Lung (tissue), 12 donors: Measurements from ENCODE around the gene PON2. TPM values are rescaled to one million over a fixed set of nuclear protein-coding genes. Genes with fewer than 3 reads are reported as not detected.

Experiments
- ATAC-seq: fragments of 200-7000 bp; cut with Tn5 transposase; one replicate; pipeline ENCODE4 v1.9.1; 2020; ENCODE audit warnings: moderate number of reproducible peaks; ENCODE audit not compliant: insufficient read depth, low FRiP score
- DNase-seq, 3 donors: peaks; one replicate each; pipeline ENCODE4 v3.0.0-alpha.2; 2013 to 2017
- H3K27ac ChIP-seq, 2 donors: one replicate each; pipeline ENCODE4 v1.5.1; 2013; ENCODE audit warnings: mild to moderate bottlenecking in 2 of 2, moderate library complexity in 2 of 2, control low read depth in 1 of 2, inconsistent platforms in 1 of 2, low read depth in 1 of 2, low read length in 1 of 2
- H3K27me3 ChIP-seq, 3 donors: one replicate each; pipeline ENCODE4 v1.5.1; 2013; ENCODE audit warnings: low read length in 2 of 3; ENCODE audit not compliant: control insufficient read depth in 3 of 3, insufficient read depth in 3 of 3
- H3K36me3 ChIP-seq, 4 donors: one replicate each; pipeline ENCODE4 v1.5.1; 2013; ENCODE audit warnings: low read length in 4 of 4, mild to moderate bottlenecking in 1 of 4, moderate library complexity in 1 of 4; ENCODE audit not compliant: control insufficient read depth in 4 of 4, insufficient read depth in 4 of 4
- H3K4me1 ChIP-seq, 5 donors: one replicate each; pipeline ENCODE4 v1.5.1; 2013; ENCODE audit warnings: low read length in 5 of 5, mild to moderate bottlenecking in 2 of 5, moderate library complexity in 1 of 5; ENCODE audit not compliant: control insufficient read depth in 5 of 5, insufficient read depth in 5 of 5
- H3K4me3 ChIP-seq: one replicate; pipeline ENCODE4 v1.5.1; 2013; ENCODE audit warnings: mild to moderate bottlenecking, control low read depth, moderate library complexity
- H3K9ac ChIP-seq, 2 donors: one replicate each; pipeline ENCODE4 v1.5.1; 2013; ENCODE audit warnings: low read length in 2 of 2, control low read depth in 1 of 2; ENCODE audit not compliant: insufficient read depth in 1 of 2
- H3K9me3 ChIP-seq, 4 donors: one replicate each; pipeline ENCODE4 v1.5.1; 2013; ENCODE audit warnings: low read length in 3 of 4, mild to moderate bottlenecking in 1 of 4, moderate library complexity in 1 of 4; ENCODE audit not compliant: control insufficient read depth in 4 of 4, insufficient read depth in 3 of 4
- CTCF ChIP-seq: IDR thresholded peaks from 2 replicates; pipeline ENCODE4 v1.5.1; 2012; ENCODE audit warnings: mild to moderate bottlenecking; ENCODE audit errors: control extremely low read depth, extremely low read depth
- WGBS, 2 donors: extraction: QIAGEN DNeasy Blood & Tissue Kit; methylation state at CpG; one replicate each; pipeline ENCODE4 v1.1.7; 2013; 5-methylcytosine and 5-hydroxymethylcytosine counted together
- polyA plus RNA-seq, 2 donors: library from polyadenylated mRNA; stranded (reverse); fragments of 200-250 nt; gene quantifications; one replicate each; pipeline ENCODE4 v1.2.1, GENCODE V29; 2013
- total RNA-seq, 2 donors: library from RNA; depleted of rRNA in 1 of 2; stranded (reverse); fragments of >200 nt in 1 of 2; gene quantifications; one replicate each; pipeline ENCODE4 v1.2.1, GENCODE V29; 2014 to 2021
- donor health status: control.
- donor health status: control.
- donor health status: Bipolar disorder and iron deficiency.
- donor health status: healthy.
- donor health status: DM: yes; HTN: yes; CAD: no.

The PON2 gene
- total and polyA plus RNA-seq, 4 donors, result 90.4 to 392 (median 188) TPM

- Histone ChIP-seq H3K27me3 (no peaks in the 10 kb centered on the region), H3K36me3 (no peaks in the 10 kb centered on the region), H3K9me3 (no peaks in the 10 kb centered on the region), H3K27ac (peak overlapping the region in 1 of 2 donors; percentile 4), H3K4me3 (no peak overlapping the region), H3K9ac (no peak overlapping the region), H3K4me1 (peaks cover 0 to 9% (median 0%) of the 10 kb centered on the region in 5 donors)
- ATAC-seq (peak; percentile 78), DNase-seq (peak in 2 of 3 donors; percentile 32 to 85)
- TF ChIP-seq CTCF, result no peak
- 75 to 77% methylated on average over 7 of the region's 7 CpGs for WGBS, 2 donors
Measured at GRCh38 chr7:95441042-95441823, 6.4 kb upstream of the PON2 start.

- no peak for TF ChIP-seq CTCF
- Histone ChIP-seq H3K9me3 (no peaks in the 10 kb centered on the region), H3K27me3 (no peaks in the 10 kb centered on the region), H3K4me1 (peaks cover 0 to 9% (median under 1%) of the 10 kb centered on the region in 5 donors), H3K9ac (no peak overlapping the region), H3K27ac (no peak overlapping the region), H3K36me3 (no peaks in the 10 kb centered on the region), H3K4me3 (no peak overlapping the region)
- WGBS, 2 donors, result 89 to 96% methylated on average over 3 of the region's 3 CpGs
- DNase-seq (no peak), ATAC-seq (no peak)
Measured at GRCh38 chr7:95440394-95441038, 5.7 kb upstream of the PON2 start.

GRCh38 chr7:95436407-95436806 is 1.6 kb upstream of the PON2 start:
- Histone ChIP-seq H3K9me3 (no peaks in the 10 kb centered on the region), H3K27me3 (no peaks in the 10 kb centered on the region), H3K27ac (no peak overlapping the region), H3K9ac (no peak overlapping the region), H3K4me3 (no peak overlapping the region), H3K36me3 (peaks cover 0 to 4% (median 1%) of the 10 kb centered on the region in 4 donors), H3K4me1 (peaks cover 0 to 13% (median 11%) of the 10 kb centered on the region in 5 donors)
- TF ChIP-seq CTCF, result no peak
- DNase-seq, result no peak
- ATAC-seq, result no peak
- WGBS, 2 donors, result 43 to 60% methylated on average over 4 of the region's 4 CpGs
